Transverse colon (tissue), 3 donors: ENCODE data around the gene SEPTIN11.

Source experiments
- POLR2A ChIP-seq: fragments of 450-650 bp; IDR thresholded peaks from one replicate; pipeline ENCODE4 v1.6.1; 2016; ENCODE audit warnings: antibody characterized with exemption, mild to moderate bottlenecking, moderate library complexity
- TF ChIP-seq, protein P1 (sequence below), 5 experiments: fragments of 200-600 bp in 3 of 5; fragments of 450-650 bp in 2 of 5; sonication (generic) in 3 of 5; IDR thresholded peaks; 1 replicate in 2 of 5; 2 replicates in 3 of 5; pipeline ENCODE4 v1.5.1; 2016 to 2017; ENCODE audit warnings: antibody characterized with exemption in 5 of 5, inconsistent platforms in 3 of 5, mild to moderate bottlenecking in 2 of 5, moderate library complexity in 1 of 5

DNA sequence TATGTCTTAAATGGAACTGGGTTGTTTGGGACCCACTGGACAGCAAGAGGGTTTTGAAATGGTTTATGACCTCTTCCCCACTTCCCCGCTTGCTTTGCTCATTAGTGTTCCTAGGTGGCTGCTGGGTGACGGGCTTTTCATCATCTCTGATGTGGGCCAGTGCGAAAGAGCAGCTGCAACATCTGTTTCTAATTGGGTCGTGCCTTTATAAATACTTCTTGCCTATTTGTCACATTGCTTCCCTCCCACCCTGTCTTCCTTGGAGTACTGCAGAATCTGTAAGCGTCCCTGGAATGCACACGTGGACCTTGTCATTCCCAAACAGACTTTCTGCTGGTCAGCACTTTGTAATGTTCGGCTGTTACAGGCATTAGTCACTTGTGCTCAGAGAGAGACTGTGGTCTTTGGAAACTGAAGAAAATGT is 35.2 kb downstream of the SEPTIN11 start:
- TF ChIP-seq, protein P1, sequence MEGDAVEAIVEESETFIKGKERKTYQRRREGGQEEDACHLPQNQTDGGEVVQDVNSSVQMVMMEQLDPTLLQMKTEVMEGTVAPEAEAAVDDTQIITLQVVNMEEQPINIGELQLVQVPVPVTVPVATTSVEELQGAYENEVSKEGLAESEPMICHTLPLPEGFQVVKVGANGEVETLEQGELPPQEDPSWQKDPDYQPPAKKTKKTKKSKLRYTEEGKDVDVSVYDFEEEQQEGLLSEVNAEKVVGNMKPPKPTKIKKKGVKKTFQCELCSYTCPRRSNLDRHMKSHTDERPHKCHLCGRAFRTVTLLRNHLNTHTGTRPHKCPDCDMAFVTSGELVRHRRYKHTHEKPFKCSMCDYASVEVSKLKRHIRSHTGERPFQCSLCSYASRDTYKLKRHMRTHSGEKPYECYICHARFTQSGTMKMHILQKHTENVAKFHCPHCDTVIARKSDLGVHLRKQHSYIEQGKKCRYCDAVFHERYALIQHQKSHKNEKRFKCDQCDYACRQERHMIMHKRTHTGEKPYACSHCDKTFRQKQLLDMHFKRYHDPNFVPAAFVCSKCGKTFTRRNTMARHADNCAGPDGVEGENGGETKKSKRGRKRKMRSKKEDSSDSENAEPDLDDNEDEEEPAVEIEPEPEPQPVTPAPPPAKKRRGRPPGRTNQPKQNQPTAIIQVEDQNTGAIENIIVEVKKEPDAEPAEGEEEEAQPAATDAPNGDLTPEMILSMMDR (IDR thresholded peaks at IDR 0.05), result no peak
- no peak for TF ChIP-seq POLR2A
